GM12878 (cell line): ENCODE measurements around the gene CD164. TPM values are rescaled to one million over a fixed set of nuclear protein-coding genes. Genes with fewer than 3 reads are reported as not detected.

Experiments
- ATAC-seq: fragments of 200-7000 bp; cut with Tn5 transposase; 3 replicates; pipeline ENCODE4 v1.9.1; 2020; ENCODE audit warnings: mild to moderate bottlenecking, moderate library complexity
- BruUV-seq: library from RNA; stranded (reverse); fragments of 400-500 nt; replicated peaks from 2 replicates; lab custom pipeline; 2021; lab: Mats Ljungman, UMichigan
- CTCF ChIA-PET: fragments of 300-600 bp; sonication (Branson Sonifier 250); formaldehyde crosslinking; extraction: SDS; loops from one replicate; lab custom pipeline; 2021; ENCODE audit warnings: inconsistent platforms; lab: Yijun Ruan, JAX
- POLR2A ChIA-PET: fragments of 350-600 bp; formaldehyde crosslinking; extraction: SDS; loops from one replicate; lab custom pipeline; 2021; ENCODE audit warnings: inconsistent platforms; lab: Charles Lee
- RAD21 ChIA-PET: fragments of 300-600 bp; sonication (Branson Sonifier 250); formaldehyde crosslinking; loops from one replicate; lab custom pipeline; 2023; ENCODE audit warnings: antibody characterized with exemption; ENCODE audit not compliant: unreplicated experiment; lab: Charles Lee
- SMC1A ChIA-PET: fragments of 300-600 bp; sonication (Branson Sonifier 250); formaldehyde crosslinking; loops from one replicate; lab custom pipeline; 2023; ENCODE audit not compliant: unreplicated experiment, uncharacterized antibody; lab: Charles Lee
- DNase-seq: peaks from one replicate; pipeline ENCODE4 v3.0.0-alpha.2; 2011; ENCODE audit warnings: low read depth, low spot score
- FAIRE-seq: peaks from 3 replicates; lab custom pipeline; 2011; peaks lifted over from hg19 to GRCh38; lab: Jason Lieb, UNC
- H2AFZ ChIP-seq: 2 replicates; pipeline ENCODE4 v1.6.0; 2011; ENCODE audit warnings: low read depth, low read length, control low read depth; ENCODE audit not compliant: control insufficient read depth
- H3K27ac ChIP-seq: 2 replicates; pipeline ENCODE4 v1.5.1; 2011; ENCODE audit warnings: control low read depth; ENCODE audit not compliant: control insufficient read depth, insufficient read depth
- H3K27me3 ChIP-seq, 2 experiments: replicated peaks in 1 of 2; 2 replicates each; pipeline versions ENCODE4 v1.6.0 to v1.6.1; 2011; ENCODE audit warnings: low read length in 1 of 2; ENCODE audit not compliant: control insufficient read depth in 2 of 2, insufficient read depth in 2 of 2
- H3K36me3 ChIP-seq, 2 experiments: 2 replicates each; pipeline ENCODE4 v1.5.1; 2011; ENCODE audit warnings: low read length in 1 of 2; ENCODE audit not compliant: control insufficient read depth in 2 of 2, insufficient read depth in 2 of 2
- H3K4me1 ChIP-seq: 2 replicates; pipeline ENCODE4 v1.6.1; 2011; ENCODE audit warnings: mild to moderate bottlenecking, low read length, moderate library complexity, mixed read lengths; ENCODE audit not compliant: control insufficient read depth, insufficient read depth
- H3K4me2 ChIP-seq: 2 replicates; pipeline ENCODE4 v1.6.0; 2011; ENCODE audit warnings: control low read depth; ENCODE audit not compliant: control insufficient read depth, insufficient read depth
- H3K4me3 ChIP-seq: fragments of 200-600 bp; sonication (generic); 2 replicates; pipeline ENCODE4 v1.5.1; 2016
- H3K79me2 ChIP-seq: 2 replicates; pipeline ENCODE4 v1.6.0; 2011; ENCODE audit warnings: low read length; ENCODE audit not compliant: control insufficient read depth, insufficient read depth
- H3K9ac ChIP-seq: 2 replicates; pipeline ENCODE4 v1.8.0; 2011; ENCODE audit warnings: low read length, control low read depth, mixed read lengths; ENCODE audit not compliant: control insufficient read depth, insufficient read depth
- H3K9me3 ChIP-seq: replicated peaks from 3 replicates; pipeline ENCODE4 v1.5.1; 2011; ENCODE audit warnings: mild to moderate bottlenecking, low read length; ENCODE audit not compliant: control insufficient read depth, insufficient read depth
- H4K20me1 ChIP-seq: 2 replicates; pipeline ENCODE4 v1.6.0; 2011; ENCODE audit not compliant: control insufficient read depth, insufficient read depth
- ATF2 ChIP-seq: IDR thresholded peaks from 2 replicates; pipeline ENCODE4 v1.6.1; 2012; ENCODE audit warnings: low read length, inconsistent platforms
- CHD1 ChIP-seq: IDR thresholded peaks from 2 replicates; pipeline ENCODE4 v1.6.1; 2012; ENCODE audit warnings: low read depth, low read length, improper control_type of control experiment
- IRF4 ChIP-seq: IDR thresholded peaks from 2 replicates; pipeline ENCODE4 v1.6.1; 2011; ENCODE audit warnings: low read depth, low read length
- MTA2 ChIP-seq: fragments of 450-650 bp; IDR thresholded peaks from 2 replicates; pipeline ENCODE4 v1.6.1; 2016; ENCODE audit warnings: low read depth, mild to moderate bottlenecking, moderate library complexity
- POLR2AphosphoS5 ChIP-seq: IDR thresholded peaks from 2 replicates; pipeline ENCODE4 v1.6.1; 2011; ENCODE audit warnings: mild to moderate bottlenecking, low read length, inconsistent platforms
- USF2 ChIP-seq: IDR thresholded peaks from 2 replicates; pipeline ENCODE4 v1.6.1; 2011; ENCODE audit warnings: low read depth, low read length, improper control_type of control experiment, borderline replicate concordance
- WGBS: methylation state at CpG from one replicate; pipeline ENCODE4 v1.1.6; 2016; ENCODE audit warnings: low lambda C conversion rate; ENCODE audit not compliant: insufficient replicate concordance, insufficient coverage; ENCODE audit errors: missing lambda C conversion rate; 5-methylcytosine and 5-hydroxymethylcytosine counted together
- in situ Hi-C: fragments of 300-500 bp; cut with MboI; formaldehyde crosslinking; loops from 9 replicates; pipeline ENCODE4 v1.14.3; 2018; ENCODE audit warnings: mixed read lengths
- intact Hi-C: fragments of 100-400 bp; cut with micrococcal nuclease; formaldehyde crosslinking; loops from one replicate; pipeline ENCODE4 v1.14.2; 2022; ENCODE audit not compliant: unreplicated experiment
- polyA plus RNA-seq, 11 experiments: library from polyadenylated mRNA; depleted of rRNA in 4 of 11; unstranded in 6 of 11; stranded (reverse) in 5 of 11; fragments of >200 nt; fragmentation: Nextera tagmentation in 4 of 11; fragmentation: Illumina TruSeq in 1 of 11; extraction: Ambion mirVana in 4 of 11; extraction: Trizol in 1 of 11; gene quantifications; 1 replicate in 1 of 11; 2 replicates in 10 of 11; pipeline versions ENCODE4 v1.2.1 to v1.2.3, GENCODE V29; 2011 to 2016; ENCODE audit warnings: inconsistent platforms in 2 of 11, missing spikeins in 2 of 11, low read depth in 1 of 11
- total RNA-seq, 4 experiments: library from RNA; depleted of rRNA in 3 of 4; stranded (reverse); fragments of >200 nt in 3 of 4; fragmentation: Illumina TruSeq in 1 of 4; extraction: Trizol in 1 of 4; gene quantifications; 2 replicates each; pipeline versions ENCODE4 v1.2.1 to v1.2.3, GENCODE V29; 2013 to 2021
- TF ChIP-seq, protein P1 (sequence below): fragments of 450-650 bp; IDR thresholded peaks from 2 replicates; pipeline ENCODE4 v1.6.1; 2017; ENCODE audit warnings: borderline replicate concordance

CD164 gene
- total and polyA plus RNA-seq, 10 of the 15 experiments (the other 5 are each of a cell fraction or from before 2014, with no cell fraction given), result 145 to 447 (median 211) TPM

DNA sequence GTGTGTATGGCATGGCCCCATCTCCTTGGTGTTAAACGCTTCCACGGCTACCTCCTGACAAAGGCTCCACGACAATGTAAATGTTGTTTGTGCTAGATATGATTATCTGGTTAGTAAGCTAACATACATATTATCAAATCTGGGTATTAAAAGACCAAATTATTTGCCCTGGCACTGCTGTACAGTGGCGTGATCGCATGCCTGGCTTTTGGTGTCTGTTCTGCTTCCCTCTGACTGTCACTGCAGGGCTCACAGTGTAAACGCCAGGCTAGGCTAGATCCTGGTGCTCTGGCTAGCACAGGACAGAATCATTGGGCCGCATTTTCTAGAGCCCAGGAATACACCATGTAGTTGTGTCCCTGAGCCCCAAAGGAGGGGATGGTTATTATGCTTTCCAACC lies 38.7 kb downstream of the CD164 start (continued):
- no peak for TF ChIP-seq ATF2
- no peak for TF ChIP-seq USF2
- TF ChIP-seq MTA2, result no peak

DNA sequence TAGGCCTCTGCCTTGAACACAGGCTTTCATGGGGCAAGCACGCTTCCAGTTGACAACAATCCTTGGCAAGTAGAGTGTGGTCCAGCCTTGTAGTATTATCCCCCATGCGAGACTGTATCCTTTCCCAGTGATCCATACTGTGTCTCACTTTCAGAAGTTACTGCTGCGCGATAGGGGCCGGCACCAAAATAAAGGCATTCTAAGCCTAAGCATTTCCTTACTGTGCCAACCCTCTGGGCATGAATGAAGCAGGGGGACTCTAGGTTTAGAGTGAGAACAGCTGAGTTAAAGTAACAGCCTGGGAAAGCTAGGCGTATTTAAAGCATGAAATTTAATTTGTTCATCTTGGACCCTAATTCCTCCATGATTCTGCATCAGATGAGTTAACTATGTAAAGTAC lies 39.4 kb downstream of the CD164 start:
- intact Hi-C loops, result no loop called here
- POLR2A ChIA-PET, result no interaction called here
- no peaks in the 10 kb centered on the region for H3K79me2 ChIP-seq
- H3K27me3 ChIP-seq, result no peaks in the 10 kb centered on the region
- H3K9me3 ChIP-seq, result no peaks in the 10 kb centered on the region
- SMC1A ChIA-PET, result no interaction called here
- CTCF ChIA-PET, result no interaction called here
- TF ChIP-seq IRF4 (no peak), POLR2AphosphoS5 (no peak), CHD1 (no peak)
- TF ChIP-seq, protein P1, sequence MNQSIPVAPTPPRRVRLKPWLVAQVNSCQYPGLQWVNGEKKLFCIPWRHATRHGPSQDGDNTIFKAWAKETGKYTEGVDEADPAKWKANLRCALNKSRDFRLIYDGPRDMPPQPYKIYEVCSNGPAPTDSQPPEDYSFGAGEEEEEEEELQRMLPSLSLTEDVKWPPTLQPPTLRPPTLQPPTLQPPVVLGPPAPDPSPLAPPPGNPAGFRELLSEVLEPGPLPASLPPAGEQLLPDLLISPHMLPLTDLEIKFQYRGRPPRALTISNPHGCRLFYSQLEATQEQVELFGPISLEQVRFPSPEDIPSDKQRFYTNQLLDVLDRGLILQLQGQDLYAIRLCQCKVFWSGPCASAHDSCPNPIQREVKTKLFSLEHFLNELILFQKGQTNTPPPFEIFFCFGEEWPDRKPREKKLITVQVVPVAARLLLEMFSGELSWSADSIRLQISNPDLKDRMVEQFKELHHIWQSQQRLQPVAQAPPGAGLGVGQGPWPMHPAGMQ, result no peak
- H3K27ac ChIP-seq, result no peak overlapping the region
- H3K9ac ChIP-seq, result no peak overlapping the region
- RAD21 ChIA-PET, result no interaction called here
- 99% methylated on average over 6 of the region's 6 CpGs for WGBS
- ATAC-seq (no peak), FAIRE-seq (no peak), DNase-seq (no peak)
- no peaks in the 10 kb centered on the region for H3K36me3 ChIP-seq
- no peaks in the 10 kb centered on the region for H3K4me1 ChIP-seq
- H4K20me1 ChIP-seq, result no peaks in the 10 kb centered on the region
- H3K4me2 ChIP-seq, result no peak overlapping the region
- in situ Hi-C loops, result no loop called here
- BruUV-seq, result no TSS peak
- no peak overlapping the region for H3K4me3 ChIP-seq
- no peak overlapping the region for H2AFZ ChIP-seq
